Vagina (tissue), 2 donors: ENCODE measurements around the gene PANK4. TPM values are rescaled to one million over a fixed set of nuclear protein-coding genes. Genes with fewer than 3 reads are reported as not detected.

Experiments
- DNase-seq, 2 donors: peaks; one replicate each; pipeline ENCODE4 v3.0.0-alpha.2; 2017; ENCODE audit errors: extremely low spot score in 2 of 2
- H3K27ac ChIP-seq: fragments of 200-600 bp; sonication (generic); one replicate; pipeline ENCODE4 v1.5.1; 2019
- H3K27me3 ChIP-seq: fragments of 200-600 bp; sonication (generic); one replicate; pipeline ENCODE4 v1.5.1; 2019
- H3K36me3 ChIP-seq, 2 donors: fragments of 200-600 bp; sonication (generic); one replicate each; pipeline ENCODE4 v1.5.1; 2017 to 2019
- H3K4me1 ChIP-seq: fragments of 200-600 bp; sonication (generic); one replicate; pipeline ENCODE4 v1.5.1; 2019
- H3K4me3 ChIP-seq, 2 donors: fragments of 200-600 bp; sonication (generic); 1 replicate in 1 of 2; 2 replicates in 1 of 2; pipeline ENCODE4 v1.5.1; 2016 to 2019
- H3K9me3 ChIP-seq: fragments of 200-600 bp; sonication (generic); one replicate; pipeline ENCODE4 v1.5.1; 2019
- POLR2A ChIP-seq, 2 donors: fragments of 450-650 bp; IDR thresholded peaks; one replicate each; pipeline ENCODE4 v1.6.1; 2017; ENCODE audit warnings: antibody characterized with exemption in 2 of 2, mild to moderate bottlenecking in 2 of 2, moderate library complexity in 2 of 2
- POLR2AphosphoS5 ChIP-seq, 2 donors: sonication (generic); formaldehyde crosslinking; IDR thresholded peaks; one replicate each; pipeline ENCODE4 v1.9.0; 2017; ENCODE audit warnings: antibody characterized with exemption in 2 of 2, mild to moderate bottlenecking in 2 of 2, low read depth in 1 of 2; ENCODE audit not compliant: insufficient read depth in 1 of 2
- intact Hi-C: fragments of 100-400 bp; cut with DNase I; formaldehyde crosslinking; loops from one replicate; pipeline ENCODE4 v1.15.1; 2023
- total RNA-seq: library from RNA; depleted of rRNA; stranded (reverse); fragments of >200 nt; gene quantifications from one replicate; pipeline ENCODE4 v1.2.3, GENCODE V29; 2016
- TF ChIP-seq, protein P1 (sequence below), 3 experiments: fragments of 450-650 bp in 2 of 3; fragments of 200-600 bp in 1 of 3; sonication (generic) in 1 of 3; IDR thresholded peaks; one replicate each; pipeline ENCODE4 v1.5.1; 2017 to 2019; ENCODE audit warnings: antibody characterized with exemption in 3 of 3, mild to moderate bottlenecking in 2 of 3, moderate library complexity in 2 of 3

PANK4 gene
- total RNA-seq, 1 donor from 2014 or later, result 39.5 TPM

DNA sequence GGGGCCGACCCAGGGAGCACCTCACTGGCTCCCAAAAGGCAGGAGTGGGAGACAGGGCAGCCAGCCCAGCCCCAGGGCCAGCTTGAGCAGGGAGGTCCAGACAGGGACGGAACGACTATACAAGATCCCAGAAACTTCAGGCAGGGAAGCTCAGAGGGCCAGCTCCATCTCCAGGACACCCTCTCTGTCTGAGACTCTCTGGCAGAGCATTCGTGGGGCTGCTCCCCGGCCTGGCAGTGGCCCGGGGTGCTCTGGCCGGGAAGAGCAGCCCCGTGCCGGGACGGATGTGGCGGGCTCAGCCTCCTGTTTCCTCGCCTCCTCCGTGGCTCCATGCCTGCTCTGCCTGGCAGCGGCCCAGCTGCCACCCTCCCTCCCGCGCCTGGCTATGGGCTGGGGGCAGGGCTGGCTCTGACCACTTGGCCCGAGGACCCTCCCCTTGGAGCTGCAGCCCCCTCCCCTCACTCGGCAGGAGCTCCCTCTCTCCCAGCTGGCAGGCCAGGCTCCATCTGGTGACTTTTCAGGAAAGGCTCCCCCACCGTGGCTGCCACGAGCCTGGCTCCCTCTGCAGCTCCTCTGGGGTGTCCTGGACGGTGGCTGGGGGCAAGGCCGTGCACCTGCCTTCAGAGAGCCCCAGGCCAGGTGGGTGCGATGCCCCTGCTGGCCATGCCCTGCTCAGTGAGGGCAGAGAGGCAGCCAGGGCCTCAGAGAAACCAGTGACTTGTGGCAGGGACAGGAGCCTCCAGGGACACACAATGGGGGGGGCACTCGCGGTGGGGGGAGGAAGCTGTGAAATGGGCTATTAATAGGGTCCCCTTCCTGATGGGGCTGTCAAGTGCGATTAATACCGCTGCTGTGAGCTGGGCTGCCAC is 55.9 kb downstream of the PANK4 start:
- Histone ChIP-seq H3K27me3 (no peaks in the 10 kb centered on the region), H3K36me3 (no peaks in the 10 kb centered on the region), H3K9me3 (no peaks in the 10 kb centered on the region), H3K4me1 (peaks cover 7% of the 10 kb centered on the region), H3K27ac (no peak overlapping the region), H3K4me3 (no peak overlapping the region)
- intact Hi-C loops, result no loop called here
- no peak for DNase-seq
- TF ChIP-seq, protein P1, sequence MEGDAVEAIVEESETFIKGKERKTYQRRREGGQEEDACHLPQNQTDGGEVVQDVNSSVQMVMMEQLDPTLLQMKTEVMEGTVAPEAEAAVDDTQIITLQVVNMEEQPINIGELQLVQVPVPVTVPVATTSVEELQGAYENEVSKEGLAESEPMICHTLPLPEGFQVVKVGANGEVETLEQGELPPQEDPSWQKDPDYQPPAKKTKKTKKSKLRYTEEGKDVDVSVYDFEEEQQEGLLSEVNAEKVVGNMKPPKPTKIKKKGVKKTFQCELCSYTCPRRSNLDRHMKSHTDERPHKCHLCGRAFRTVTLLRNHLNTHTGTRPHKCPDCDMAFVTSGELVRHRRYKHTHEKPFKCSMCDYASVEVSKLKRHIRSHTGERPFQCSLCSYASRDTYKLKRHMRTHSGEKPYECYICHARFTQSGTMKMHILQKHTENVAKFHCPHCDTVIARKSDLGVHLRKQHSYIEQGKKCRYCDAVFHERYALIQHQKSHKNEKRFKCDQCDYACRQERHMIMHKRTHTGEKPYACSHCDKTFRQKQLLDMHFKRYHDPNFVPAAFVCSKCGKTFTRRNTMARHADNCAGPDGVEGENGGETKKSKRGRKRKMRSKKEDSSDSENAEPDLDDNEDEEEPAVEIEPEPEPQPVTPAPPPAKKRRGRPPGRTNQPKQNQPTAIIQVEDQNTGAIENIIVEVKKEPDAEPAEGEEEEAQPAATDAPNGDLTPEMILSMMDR (IDR thresholded peaks at IDR 0.05), result no peak
- TF ChIP-seq POLR2AphosphoS5 (IDR thresholded peaks at IDR 0.05; ENCODE audit: insufficient read depth in 1 of 2, low read depth in 1 of 2) (no peak), POLR2A (IDR thresholded peaks at IDR 0.05) (no peak)

DNA sequence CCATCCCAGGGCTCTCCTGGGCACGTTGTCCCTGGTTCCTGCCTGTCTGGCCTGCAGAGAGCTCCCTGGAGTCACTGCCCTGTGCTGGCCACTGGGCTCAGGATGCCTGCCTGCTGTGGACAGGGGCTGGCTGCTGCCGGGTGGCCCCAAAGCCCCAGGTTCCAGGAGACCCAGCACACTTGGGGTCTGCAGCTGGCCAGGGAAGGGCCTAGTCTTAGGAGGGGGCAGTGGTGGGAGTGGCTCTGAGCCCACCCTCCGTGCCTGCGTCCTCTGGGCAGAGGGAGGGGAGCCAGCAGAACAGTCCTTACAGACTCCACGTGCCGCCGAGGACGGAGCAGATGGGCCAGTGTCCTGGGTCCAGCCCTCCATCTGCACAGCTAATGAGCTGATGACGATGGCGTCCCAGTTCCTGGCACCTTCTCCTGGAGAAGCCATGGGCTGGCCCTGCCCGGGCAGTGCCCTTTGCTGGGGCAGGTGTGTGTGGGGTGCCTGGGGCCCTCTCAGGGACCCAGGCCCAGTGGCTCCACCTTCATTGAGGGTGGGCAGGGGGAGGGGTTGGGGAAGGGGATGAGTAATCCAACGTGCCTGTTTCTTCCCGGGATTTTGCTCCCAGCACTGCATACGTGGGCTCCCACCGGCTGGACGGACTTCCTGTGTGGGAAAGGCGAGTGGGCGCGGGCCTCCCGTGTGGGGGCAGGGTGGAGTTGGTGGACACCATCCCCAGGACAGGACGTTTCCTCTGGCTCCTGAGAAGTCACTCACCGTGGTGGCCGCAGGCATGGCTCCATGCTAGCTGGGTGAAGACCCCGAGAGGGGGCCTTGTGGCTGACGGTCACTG is 57.1 kb downstream of the PANK4 start:
- Histone ChIP-seq H3K9me3 (no peaks in the 10 kb centered on the region), H3K4me3 (no peak overlapping the region), H3K27me3 (no peaks in the 10 kb centered on the region), H3K4me1 (peaks cover 12% of the 10 kb centered on the region), H3K36me3 (no peaks in the 10 kb centered on the region), H3K27ac (no peak overlapping the region)
- TF ChIP-seq, protein P1 (IDR thresholded peaks at IDR 0.05), result no peak
- TF ChIP-seq POLR2A (IDR thresholded peaks at IDR 0.05) (no peak), POLR2AphosphoS5 (IDR thresholded peaks at IDR 0.05; ENCODE audit: insufficient read depth in 1 of 2, low read depth in 1 of 2) (no peak)
- no peak for DNase-seq
- intact Hi-C loops, result no loop called here

DNA sequence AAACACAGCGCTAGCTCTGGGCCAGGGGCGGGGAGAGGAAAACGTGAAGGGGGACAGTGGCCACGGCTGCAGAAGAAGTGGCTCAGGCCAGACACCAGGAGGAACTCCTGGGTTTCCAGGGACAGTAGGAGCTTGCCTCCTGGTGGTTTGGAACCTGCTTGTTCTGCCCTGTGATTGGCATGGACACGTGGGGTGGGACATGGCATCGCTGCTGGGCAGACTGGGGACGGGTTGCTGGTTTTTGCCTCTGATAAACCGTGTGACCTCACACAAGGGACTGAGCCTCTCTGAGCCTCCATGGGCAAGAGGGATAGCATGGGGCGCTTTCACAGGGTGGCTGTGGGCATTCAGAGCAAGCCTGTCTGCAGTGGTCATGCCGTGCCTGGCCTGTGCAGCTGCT is 57.9 kb downstream of the PANK4 start:
- Histone ChIP-seq H3K4me1 (peaks cover 12% of the 10 kb centered on the region), H3K27me3 (no peaks in the 10 kb centered on the region), H3K4me3 (no peak overlapping the region), H3K36me3 (no peaks in the 10 kb centered on the region), H3K9me3 (no peaks in the 10 kb centered on the region), H3K27ac (no peak overlapping the region)
- TF ChIP-seq POLR2AphosphoS5 (IDR thresholded peaks at IDR 0.05; ENCODE audit: insufficient read depth in 1 of 2, low read depth in 1 of 2), result no peak
- TF ChIP-seq, protein P1 (IDR thresholded peaks at IDR 0.05), result no peak
- intact Hi-C loops, result no loop called here
- no peak for DNase-seq

DNA sequence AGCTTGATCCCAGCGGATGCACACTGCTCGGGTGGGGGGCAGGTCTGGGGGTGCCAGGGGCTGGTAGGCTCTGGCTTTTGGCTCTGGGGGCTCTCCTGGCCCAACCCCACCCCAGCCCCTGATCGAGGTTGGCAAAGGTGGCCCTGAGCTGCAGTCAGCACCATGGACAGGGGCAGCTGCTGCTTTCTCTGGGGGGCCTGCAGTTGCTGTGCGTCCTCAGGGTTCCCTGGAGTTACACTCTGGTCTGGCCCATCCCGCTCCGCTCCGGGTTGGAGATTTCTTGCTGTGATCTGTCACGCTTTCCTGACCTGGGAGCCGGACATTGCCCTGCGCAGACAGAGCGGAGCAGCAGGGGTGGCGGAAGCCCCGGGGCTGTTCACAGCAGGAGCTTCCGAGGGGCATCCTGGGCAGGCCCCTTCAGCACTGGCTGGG is 58.3 kb downstream of the PANK4 start:
- Histone ChIP-seq H3K4me1 (peaks cover 12% of the 10 kb centered on the region), H3K9me3 (no peaks in the 10 kb centered on the region), H3K36me3 (no peaks in the 10 kb centered on the region), H3K27ac (no peak overlapping the region), H3K27me3 (no peaks in the 10 kb centered on the region), H3K4me3 (no peak overlapping the region)
- no peak for DNase-seq
- no peak for TF ChIP-seq POLR2AphosphoS5 (IDR thresholded peaks at IDR 0.05; ENCODE audit: insufficient read depth in 1 of 2, low read depth in 1 of 2)
- TF ChIP-seq, protein P1 (IDR thresholded peaks at IDR 0.05), result no peak
- TF ChIP-seq POLR2A (IDR thresholded peaks at IDR 0.05), result no peak
- intact Hi-C loops, result no loop called here
